HAP-1 (cell line): ENCODE data around the gene VAMP5.
"Not testable (repeated sequence)": the region's sequence is repeated elsewhere in the genome, so short reads cannot be mapped to it uniquely, and the experiment has no call there.

Experiments used
- DNase-seq, 2 experiments: peaks; one replicate each; pipeline ENCODE4 v3.0.0-alpha.2; 2016 to 2020; ENCODE audit warnings: low spot score in 2 of 2
- H3K27me3 ChIP-seq: fragments of 250-450 bp; sonication (Bioruptor Pico); 2 replicates; pipeline ENCODE4 v1.5.1; 2020; ENCODE audit warnings: low read depth, mild to moderate bottlenecking, moderate library complexity
- H3K36me3 ChIP-seq: fragments of 250-450 bp; sonication (Bioruptor Pico); replicated peaks from 2 replicates; pipeline ENCODE4 v1.5.1; 2020; ENCODE audit warnings: mild to moderate bottlenecking
- H3K4me1 ChIP-seq: fragments of 250-450 bp; sonication (Bioruptor Pico); 2 replicates; pipeline ENCODE4 v1.5.1; 2020; ENCODE audit warnings: mild to moderate bottlenecking
- H3K4me3 ChIP-seq: fragments of 250-450 bp; sonication (Bioruptor Pico); 2 replicates; pipeline ENCODE4 v1.5.1; 2020; ENCODE audit warnings: mild to moderate bottlenecking, moderate library complexity
- H3K9me3 ChIP-seq: fragments of 250-450 bp; sonication (Bioruptor Pico); 2 replicates; pipeline ENCODE4 v1.5.1; 2020; ENCODE audit warnings: mild to moderate bottlenecking, moderate library complexity
- in situ Hi-C: fragments of 300-500 bp; cut with MboI; formaldehyde crosslinking; loops from 3 replicates; pipeline ENCODE4 v1.14.3; 2020; ENCODE audit warnings: low sequenced_read_pairs, inconsistent platforms, mixed read lengths

The VAMP5 gene

GRCh38 chr2:85582492-85582891 lies 1.7 kb upstream of the VAMP5 start:
- DNase-seq: no peak
- Histone ChIP-seq H3K36me3 (no peaks in the 10 kb centered on the region), H3K4me3 (no peak overlapping the region), H3K27me3 (peaks cover 2% of the 10 kb centered on the region; the same call in 1 of the 2 replicates), H3K4me1 (no peaks in the 10 kb centered on the region), H3K9me3 (no peaks in the 10 kb centered on the region)
- in situ Hi-C loops: no loop called here

- Histone ChIP-seq H3K4me1 (no peaks in the 10 kb centered on the region), H3K4me3 (no peak overlapping the region), H3K9me3 (no peaks in the 10 kb centered on the region), H3K27me3 (peaks cover 2% of the 10 kb centered on the region; the same call in 1 of the 2 replicates), H3K36me3 (no peaks in the 10 kb centered on the region)
- DNase-seq: no peak
- in situ Hi-C loops: no loop called here
Measured at GRCh38 chr2:85583667-85584353, 421 bp upstream of the VAMP5 start.

- H3K36me3 ChIP-seq: no peaks in the 10 kb centered on the region
- H3K4me3 ChIP-seq: no peak overlapping the region
- in situ Hi-C loops: no loop called here
- H3K4me1 ChIP-seq: no peaks in the 10 kb centered on the region
- H3K27me3 ChIP-seq: peaks cover 2% of the 10 kb centered on the region; the same call in 1 of the 2 replicates
- DNase-seq: no peak
- no peaks in the 10 kb centered on the region for H3K9me3 ChIP-seq
Measured at GRCh38 chr2:85584857-85585780, 888 bp downstream of the VAMP5 start.

- H3K4me3 ChIP-seq: no peak overlapping the region
- no peaks in the 10 kb centered on the region for H3K9me3 ChIP-seq
- no peaks in the 10 kb centered on the region for H3K36me3 ChIP-seq
- DNase-seq: no peak
- in situ Hi-C loops: no loop called here
- peaks cover 2% of the 10 kb centered on the region; the same call in 1 of the 2 replicates for H3K27me3 ChIP-seq
- no peaks in the 10 kb centered on the region for H3K4me1 ChIP-seq
Measured at GRCh38 chr2:85585781-85586105, 1.5 kb downstream of the VAMP5 start.

GRCh38 chr2:85588236-85588635 lies 4.0 kb downstream of the VAMP5 start:
- no peak overlapping the region for H3K4me3 ChIP-seq
- H3K4me1 ChIP-seq: no peaks in the 10 kb centered on the region
- in situ Hi-C loops: no loop called here
- DNase-seq: no peak
- H3K9me3 ChIP-seq: no peaks in the 10 kb centered on the region
- H3K27me3 ChIP-seq: peaks cover 2% of the 10 kb centered on the region; the same call in 1 of the 2 replicates
- no peaks in the 10 kb centered on the region for H3K36me3 ChIP-seq

- Histone ChIP-seq H3K27me3 (0 out of 2 replicates have a peak, but pooled peaks cover 2% of the 10 kb centered on the region), H3K36me3 (no peaks in the 10 kb centered on the region), H3K4me3 (no peak overlapping the region), H3K9me3 (no peaks in the 10 kb centered on the region), H3K4me1 (no peaks in the 10 kb centered on the region)
- DNase-seq: no peak
- in situ Hi-C loops: no loop called here
Measured at GRCh38 chr2:85588645-85589044, 4.4 kb downstream of the VAMP5 start.

- Histone ChIP-seq H3K4me1 (no peaks in the 10 kb centered on the region), H3K9me3 (no peaks in the 10 kb centered on the region), H3K4me3 (no peak overlapping the region), H3K36me3 (no peaks in the 10 kb centered on the region), H3K27me3 (0 out of 2 replicates have a peak, but pooled peaks cover 2% of the 10 kb centered on the region)
- DNase-seq: no peak
- in situ Hi-C loops: no loop called here
Measured at GRCh38 chr2:85589181-85589580, 5.0 kb downstream of the VAMP5 start.

- Histone ChIP-seq H3K27me3 (0 out of 2 replicates have a peak, but pooled peaks cover 2% of the 10 kb centered on the region), H3K9me3 (no peaks in the 10 kb centered on the region), H3K4me1 (peaks cover 5% of the 10 kb centered on the region; the same call in 1 of the 2 replicates), H3K36me3 (no peaks in the 10 kb centered on the region), H3K4me3 (no peak overlapping the region)
- DNase-seq: no peak
- in situ Hi-C loops: no loop called here
Measured at GRCh38 chr2:85589982-85590791, 6.0 kb downstream of the VAMP5 start.

GRCh38 chr2:85590950-85591349 lies 6.7 kb downstream of the VAMP5 start:
- in situ Hi-C loops: no loop called here
- H3K27me3 ChIP-seq: 0 out of 2 replicates have a peak, but pooled peaks cover 2% of the 10 kb centered on the region
- peaks cover 5% of the 10 kb centered on the region; the same call in 1 of the 2 replicates for H3K4me1 ChIP-seq
- no peaks in the 10 kb centered on the region for H3K9me3 ChIP-seq
- no peak for DNase-seq
- no peak overlapping the region for H3K4me3 ChIP-seq
- no peaks in the 10 kb centered on the region for H3K36me3 ChIP-seq

- Histone ChIP-seq H3K27me3 (no peaks in the 10 kb centered on the region), H3K9me3 (no peaks in the 10 kb centered on the region), H3K36me3 (peaks cover under 1% of the 10 kb centered on the region; the same call in 1 of the 2 replicates), H3K4me1 (peaks cover 7% of the 10 kb centered on the region; the same call in 1 of the 2 replicates), H3K4me3 (no peak overlapping the region)
- in situ Hi-C loops: no loop called here
- no peak for DNase-seq
Measured at GRCh38 chr2:85591563-85591962, 7.3 kb downstream of the VAMP5 start.

- DNase-seq, in situ Hi-C loops, H3K4me3 ChIP-seq, H3K4me1 ChIP-seq, H3K27me3 ChIP-seq, H3K9me3 ChIP-seq, H3K36me3 ChIP-seq: not testable (repeated sequence)
Measured at GRCh38 chr2:85592299-85592698, 8.1 kb downstream of the VAMP5 start.

- peaks cover 13% of the 10 kb centered on the region for H3K36me3 ChIP-seq
- in situ Hi-C loops: no loop called here
- H3K27me3 ChIP-seq: no peaks in the 10 kb centered on the region
- no peak for DNase-seq
- H3K9me3 ChIP-seq: no peaks in the 10 kb centered on the region
- H3K4me1 ChIP-seq: peaks cover 7% of the 10 kb centered on the region; the same call in 1 of the 2 replicates
- H3K4me3 ChIP-seq: no peak overlapping the region
Measured at GRCh38 chr2:85593023-85593422, 8.8 kb downstream of the VAMP5 start.

- peaks cover 7% of the 10 kb centered on the region; the same call in 1 of the 2 replicates for H3K4me1 ChIP-seq
- no peak for DNase-seq
- peak overlapping the region; percentile 73 for H3K4me3 ChIP-seq
- H3K27me3 ChIP-seq: no peaks in the 10 kb centered on the region
- peaks cover 20% of the 10 kb centered on the region for H3K36me3 ChIP-seq
- no peaks in the 10 kb centered on the region for H3K9me3 ChIP-seq
- in situ Hi-C loops: no loop called here
Measured at GRCh38 chr2:85594715-85595300, 10.6 kb downstream of the VAMP5 start.
